Body of pancreas (tissue), 4 donors: Measurements from ENCODE around the gene ZNF652. TPM values are rescaled to one million over a fixed set of nuclear protein-coding genes. Genes with fewer than 3 reads are reported as not detected.

Experiments
- ATAC-seq: fragments of 150-250 bp; one replicate; pipeline ENCODE4 v1.9.1; 2016
- DNase-seq, 4 donors: peaks; one replicate each; pipeline ENCODE4 v3.0.0-alpha.2; 2019
- H3K27ac ChIP-seq, 4 donors: fragments of 200-600 bp; sonication (generic); 1 replicate in 3 of 4; 2 replicates in 1 of 4; pipeline versions ENCODE4 v1.5.1 to v1.6.1; 2016 to 2019; ENCODE audit warnings: mild to moderate bottlenecking in 1 of 4, mixed read lengths in 1 of 4, moderate library complexity in 1 of 4
- H3K27me3 ChIP-seq, 2 donors: fragments of 200-600 bp; sonication (generic); one replicate each; pipeline ENCODE4 v1.6.0; 2016; ENCODE audit warnings: mild to moderate bottlenecking in 1 of 2
- H3K36me3 ChIP-seq, 2 donors: fragments of 200-600 bp; sonication (generic); replicated peaks in 1 of 2; 2 replicates each; pipeline ENCODE4 v1.5.1; 2016; ENCODE audit warnings: low read depth in 2 of 2; ENCODE audit not compliant: insufficient read depth in 1 of 2
- H3K4me1 ChIP-seq: fragments of 200-600 bp; sonication (generic); one replicate; pipeline ENCODE4 v1.6.0; 2016
- H3K4me3 ChIP-seq, 2 donors: fragments of 200-600 bp; sonication (generic); 1 replicate in 1 of 2; 2 replicates in 1 of 2; pipeline ENCODE4 v1.5.1; 2016 to 2019
- H3K9me3 ChIP-seq, 3 donors: fragments of 200-600 bp; sonication (generic); 1 replicate in 2 of 3; 2 replicates in 1 of 3; pipeline ENCODE4 v1.5.1; 2016
- CTCF ChIP-seq, 7 experiments: fragments of 450-650 bp in 4 of 7; fragments of 200-600 bp in 3 of 7; sonication (generic) in 3 of 7; IDR thresholded peaks; one replicate each; pipeline ENCODE4 v1.5.1; 2016 to 2019; ENCODE audit warnings: antibody characterized with exemption in 7 of 7
- POLR2A ChIP-seq, 3 donors: fragments of 450-650 bp; IDR thresholded peaks; one replicate each; pipeline ENCODE4 v1.6.1; 2016; ENCODE audit warnings: antibody characterized with exemption in 3 of 3, mild to moderate bottlenecking in 2 of 3
- WGBS, 2 donors: methylation state at CpG; one replicate each; pipeline ENCODE4 v1.1.5; 2017; 5-methylcytosine and 5-hydroxymethylcytosine counted together
- intact Hi-C: fragments of 100-400 bp; cut with DNase I; formaldehyde crosslinking; loops from one replicate; pipeline ENCODE4 v1.15.1; 2023
- total RNA-seq, 2 donors: library from RNA; depleted of rRNA; stranded (reverse); fragments of >200 nt; gene quantifications; one replicate each; pipeline ENCODE4 v1.1.0, GENCODE V29; 2016

The ZNF652 gene
- total RNA-seq, 2 donors from 2014 or later: 26.4 to 36.1 TPM

DNA sequence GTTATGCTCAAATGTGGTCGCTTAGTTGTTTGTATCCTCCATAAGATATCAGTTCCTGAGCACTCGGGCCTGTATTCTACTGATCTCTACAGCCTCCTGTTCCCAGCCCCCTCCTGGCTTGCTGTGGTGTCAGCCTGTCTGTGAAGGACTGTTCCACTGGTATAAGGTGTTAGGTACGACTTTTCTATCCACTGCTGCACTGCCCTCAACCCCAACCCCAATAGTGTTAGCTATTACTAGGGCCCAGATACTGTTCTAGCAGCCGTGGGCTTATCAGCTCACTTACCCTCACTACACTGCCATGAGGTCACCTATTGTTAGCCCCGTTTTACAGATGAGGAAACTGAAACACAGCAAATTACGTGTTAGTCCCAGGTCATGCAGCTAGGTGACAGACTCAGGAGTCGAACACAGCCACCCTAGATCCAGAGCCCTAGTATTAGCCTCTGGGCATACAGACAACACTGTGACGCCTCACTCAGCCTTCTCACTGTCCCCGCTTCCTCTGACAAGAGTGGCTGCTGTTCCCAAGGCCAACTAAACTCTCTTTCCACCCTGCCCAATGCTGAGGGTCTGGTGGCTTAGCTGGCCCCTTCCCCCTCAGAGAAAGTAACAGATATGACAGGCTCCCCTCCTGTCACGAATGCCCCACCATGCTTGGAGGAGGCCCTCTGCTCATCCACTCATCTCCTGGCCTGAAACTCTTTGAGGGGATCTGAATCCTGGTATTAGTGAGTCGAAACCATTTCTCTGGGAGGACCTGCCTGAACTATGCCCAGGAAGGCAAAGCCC, 25.6 kb upstream of the ZNF652 start:
- DNase-seq: no peak
- Histone ChIP-seq H3K36me3 (no peaks in the 10 kb centered on the region), H3K27me3 (no peaks in the 10 kb centered on the region), H3K4me1 (no peaks in the 10 kb centered on the region), H3K27ac (no peak overlapping the region), H3K9me3 (no peaks in the 10 kb centered on the region), H3K4me3 (no peak overlapping the region)
- no peak for TF ChIP-seq POLR2A (IDR thresholded peaks at IDR 0.05)
- TF ChIP-seq CTCF (IDR thresholded peaks at IDR 0.05): no peak
- intact Hi-C loops: no loop called here
- ATAC-seq: no peak
- WGBS, 2 donors: 62 to 74% methylated on average over 10 to 11 of the region's 11 CpGs

DNA sequence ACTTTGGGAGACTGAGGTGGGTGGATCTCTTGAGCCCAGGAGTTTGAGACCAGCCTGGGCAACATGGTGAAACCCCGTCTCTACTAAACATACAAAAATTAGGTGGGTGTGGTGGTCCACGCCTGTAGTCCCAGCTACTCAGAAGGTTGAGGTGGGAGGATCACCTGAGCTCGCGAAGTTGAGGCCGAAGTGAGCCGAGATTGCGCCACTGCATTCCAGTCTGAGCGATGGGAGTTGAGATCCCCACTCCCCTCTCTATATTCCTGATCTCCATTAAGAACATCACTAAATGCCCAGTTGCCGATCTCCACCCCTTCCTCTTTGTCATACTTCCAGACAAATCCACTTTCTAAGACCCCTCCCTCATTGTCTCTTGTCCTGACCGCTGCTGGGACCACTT, 24.3 kb upstream of the ZNF652 start:
- no peak for DNase-seq
- 89 to 93% methylated on average over 10 of the region's 10 CpGs for WGBS, 2 donors
- H3K27ac ChIP-seq: no peak overlapping the region

GRCh38 chr17:49384951-49385350, 22.9 kb upstream of the ZNF652 start:
- Histone ChIP-seq H3K27me3 (no peaks in the 10 kb centered on the region), H3K27ac (no peak overlapping the region)

More for the DNA sequence above, 24.3 kb upstream of the ZNF652 start:
- no peak for TF ChIP-seq POLR2A (IDR thresholded peaks at IDR 0.05)
- TF ChIP-seq CTCF (IDR thresholded peaks at IDR 0.05): no peak
- Histone ChIP-seq H3K4me3 (no peak overlapping the region), H3K36me3 (no peaks in the 10 kb centered on the region), H3K9me3 (no peaks in the 10 kb centered on the region), H3K27me3 (no peaks in the 10 kb centered on the region), H3K4me1 (peaks cover under 1% of the 10 kb centered on the region)
- intact Hi-C loops: no loop called here
- ATAC-seq: no peak

GRCh38 chr17:49383060-49383459, 21.0 kb upstream of the ZNF652 start:
- peaks cover 5% of the 10 kb centered on the region for H3K4me1 ChIP-seq
- H3K27ac ChIP-seq: no peak overlapping the region
- DNase-seq: no peak
- H3K9me3 ChIP-seq: no peaks in the 10 kb centered on the region
- 87 to 95% methylated on average over 4 to 10 of the region's 10 CpGs for WGBS, 2 donors
- no peak for ATAC-seq
- H3K4me3 ChIP-seq: no peak overlapping the region
- TF ChIP-seq CTCF (IDR thresholded peaks at IDR 0.05) (no peak), POLR2A (IDR thresholded peaks at IDR 0.05) (no peak)
- H3K27me3 ChIP-seq: no peaks in the 10 kb centered on the region
- H3K36me3 ChIP-seq: no peaks in the 10 kb centered on the region
- intact Hi-C loops: no loop called here

More at GRCh38 chr17:49384951-49385350, 22.9 kb upstream of the ZNF652 start:
- Histone ChIP-seq H3K4me1 (peaks cover 5% of the 10 kb centered on the region), H3K9me3 (no peaks in the 10 kb centered on the region), H3K4me3 (no peak overlapping the region), H3K36me3 (no peaks in the 10 kb centered on the region)
- intact Hi-C loops: no loop called here
- no peak for ATAC-seq
- TF ChIP-seq CTCF (IDR thresholded peaks at IDR 0.05): no peak
- TF ChIP-seq POLR2A (IDR thresholded peaks at IDR 0.05): no peak
- DNase-seq: no peak
- 80 to 81% methylated on average over 4 of the region's 4 CpGs for WGBS, 2 donors

DNA sequence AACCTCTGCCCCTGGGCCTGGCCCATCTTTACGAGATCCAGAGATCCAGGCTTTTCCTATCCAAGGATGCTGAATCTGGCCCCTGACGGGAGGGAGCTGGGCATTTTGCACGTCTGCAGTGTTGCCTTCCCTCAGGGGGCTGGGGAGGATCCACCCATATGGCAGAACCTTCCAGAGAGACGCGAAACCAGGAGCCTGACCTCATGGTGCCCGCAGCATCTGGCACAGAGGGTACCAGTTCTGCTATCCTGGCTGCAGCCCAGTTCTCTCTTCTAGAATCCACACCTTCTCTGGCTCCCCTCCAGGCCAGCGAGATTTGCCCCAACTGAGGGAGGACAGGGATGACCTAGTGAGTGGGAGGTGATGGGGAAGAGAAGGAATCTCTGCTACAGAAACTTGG, 20.5 kb upstream of the ZNF652 start:
- intact Hi-C loops: no loop called here
- no peaks in the 10 kb centered on the region for H3K27me3 ChIP-seq
- WGBS, 2 donors: 70 to 74% methylated on average over 4 to 7 of the region's 7 CpGs
- ATAC-seq (no peak), DNase-seq (no peak)
- H3K36me3 ChIP-seq: no peaks in the 10 kb centered on the region
- no peak overlapping the region for H3K4me3 ChIP-seq
- peaks cover 5% of the 10 kb centered on the region for H3K4me1 ChIP-seq
- no peak overlapping the region for H3K27ac ChIP-seq
- no peaks in the 10 kb centered on the region for H3K9me3 ChIP-seq
- no peak for TF ChIP-seq POLR2A (IDR thresholded peaks at IDR 0.05)
- no peak for TF ChIP-seq CTCF (IDR thresholded peaks at IDR 0.05)
